Measurements from ENCODE around the gene S100A4. TPM values are rescaled to one million over a fixed set of nuclear protein-coding genes. Genes with fewer than 3 reads are reported as not detected.
"Not testable (repeated sequence)": the region's sequence is repeated elsewhere in the genome, so short reads cannot be mapped to it uniquely, and the experiment has no call there.

The S100A4 gene
- total RNA-seq, 1 donor from 2014 or later: 258 TPM

- ATAC-seq (no peak), DNase-seq (ENCODE audit: low spot score) (no peak)
- intact Hi-C loops (cut with DNase I): loop anchor here (5.0 kb wide), 1 partner anchor 37 kb away; no protein-coding TSS in a partner anchor
Measured at GRCh38 chr1:153569465-153569864, 23.9 kb upstream of the S100A4 start.

DNA sequence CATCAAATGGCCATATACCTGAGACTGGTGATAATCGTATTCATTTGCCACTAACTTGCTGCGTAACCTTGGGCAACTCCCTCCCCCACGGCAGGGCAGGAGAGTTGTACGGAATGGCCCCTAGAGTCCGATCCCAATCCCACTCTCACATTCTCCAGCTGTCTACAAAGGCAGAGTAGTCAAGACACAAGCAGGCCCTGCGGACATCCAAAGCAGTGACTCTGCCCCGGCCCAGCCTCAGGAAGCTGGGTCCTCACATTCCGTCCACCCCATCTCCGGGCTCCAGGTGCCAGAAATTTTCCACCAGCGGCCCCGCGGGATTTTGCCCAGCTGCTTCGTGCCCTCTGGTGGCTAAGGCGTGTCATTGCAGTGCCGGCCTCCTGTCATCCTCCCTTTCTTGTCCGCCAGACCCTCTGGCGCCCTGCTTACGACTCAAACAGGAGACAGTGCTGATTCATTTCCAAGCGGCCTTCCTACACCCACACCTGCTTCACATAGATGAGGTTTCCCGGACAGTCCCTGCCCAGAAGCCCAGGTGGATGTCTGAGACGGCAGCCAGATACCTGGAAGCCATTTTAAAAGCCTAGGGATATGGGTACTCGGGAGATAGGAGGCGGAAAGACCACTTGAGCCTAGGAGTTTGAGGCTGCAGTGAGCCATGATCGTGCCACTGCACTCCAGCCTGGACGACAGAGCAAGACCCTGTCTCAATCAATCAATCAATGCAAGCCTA, 22.9 kb upstream of the S100A4 start:
- DNase-seq (ENCODE audit: low spot score) (peak; percentile 96), ATAC-seq (peak; percentile 60)
- intact Hi-C loops (cut with DNase I): loop anchor here (5.0 kb wide), 1 partner anchor 36 kb away; no protein-coding TSS in a partner anchor

DNA sequence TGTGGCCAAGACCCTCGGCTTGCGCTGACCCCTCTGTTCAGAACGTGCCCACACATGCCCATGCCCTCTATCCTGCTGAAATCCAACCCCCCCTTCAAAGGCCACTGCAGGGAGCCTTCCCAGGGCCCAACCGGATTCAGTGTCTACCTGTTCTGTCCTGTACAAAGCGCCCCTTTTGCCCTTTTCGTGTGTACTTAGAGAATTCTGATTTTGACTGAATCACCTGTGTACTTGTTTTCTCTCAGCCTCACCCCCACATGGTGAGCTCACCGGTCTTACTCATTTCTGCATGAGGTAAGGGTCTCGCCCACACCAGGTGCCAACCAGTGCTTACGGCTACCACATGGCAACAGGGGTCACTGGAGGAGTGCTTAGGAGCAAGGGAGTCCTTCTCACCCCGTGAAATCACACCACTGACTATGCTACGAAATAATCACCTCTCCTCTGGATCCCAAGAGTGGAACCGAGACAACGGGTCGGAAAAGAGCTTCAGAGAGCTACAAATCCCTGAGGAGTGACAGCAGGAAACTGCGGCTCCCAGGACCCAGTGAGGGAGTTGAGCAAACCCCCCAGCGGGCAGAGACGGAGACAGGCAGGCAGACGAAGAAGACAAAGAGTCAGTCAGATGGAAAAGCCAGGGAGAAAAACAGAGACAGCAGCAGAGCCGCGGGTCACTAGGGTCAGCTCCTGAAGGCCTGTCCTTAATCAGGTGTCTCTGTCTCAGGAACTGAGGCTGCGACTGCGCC, 22.2 kb upstream of the S100A4 start:
- intact Hi-C loops (cut with DNase I): loop anchor here (5.0 kb wide), 1 partner anchor 35 kb away; no protein-coding TSS in a partner anchor
- ATAC-seq (no peak), DNase-seq (ENCODE audit: low spot score) (peak; percentile 58)

DNA sequence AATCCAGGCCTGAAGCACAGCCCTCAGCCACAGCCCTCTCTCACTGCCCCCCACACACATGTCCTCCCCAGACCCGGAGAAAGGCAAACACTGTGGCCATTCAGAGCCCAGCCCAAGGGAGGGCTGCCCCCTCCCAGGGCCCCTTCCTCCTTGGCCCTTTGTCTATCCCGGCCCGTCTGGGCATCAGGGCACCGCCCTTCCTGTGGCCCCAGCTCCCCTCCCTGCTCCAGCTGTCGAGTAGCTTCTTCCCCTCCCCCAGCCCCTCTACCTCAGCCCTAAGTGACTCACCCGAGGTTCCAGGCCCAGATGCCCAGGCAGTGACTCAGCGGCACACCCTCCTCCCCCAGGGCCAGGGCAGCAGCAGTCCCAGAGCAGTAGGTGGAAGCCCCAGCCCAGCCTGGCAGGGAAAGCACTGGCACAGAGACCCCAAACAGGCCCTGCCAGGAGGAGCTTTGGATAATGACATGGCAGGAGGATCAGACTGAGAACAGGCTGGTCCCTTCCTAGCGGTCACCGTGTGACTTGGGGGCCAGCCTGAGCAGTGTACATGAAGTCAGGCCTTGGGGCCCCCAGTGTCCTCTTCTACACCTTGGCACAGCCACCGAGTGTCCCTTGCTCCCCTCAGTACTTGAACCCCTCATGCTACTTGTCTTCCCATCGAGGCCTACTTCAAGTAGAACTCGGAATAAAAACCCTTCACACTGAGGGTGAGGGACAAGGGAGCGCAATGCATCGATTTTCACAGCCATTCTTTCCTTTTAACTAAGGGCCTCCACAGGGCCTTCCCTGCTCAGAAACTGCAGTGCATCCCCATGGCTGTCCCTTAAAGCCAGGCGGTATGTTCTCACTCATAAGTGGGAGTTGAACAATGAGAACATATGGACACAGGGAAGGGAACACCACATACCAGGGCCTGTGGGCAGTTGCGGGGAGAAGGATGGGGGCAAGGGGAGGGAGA, 21.1 kb upstream of the S100A4 start:
- intact Hi-C loops (cut with DNase I): loop anchor here (5.0 kb wide), 1 partner anchor 34 kb away; no protein-coding TSS in a partner anchor
- ATAC-seq (peak; percentile 88), DNase-seq (ENCODE audit: low spot score) (peak; percentile 90)

DNA sequence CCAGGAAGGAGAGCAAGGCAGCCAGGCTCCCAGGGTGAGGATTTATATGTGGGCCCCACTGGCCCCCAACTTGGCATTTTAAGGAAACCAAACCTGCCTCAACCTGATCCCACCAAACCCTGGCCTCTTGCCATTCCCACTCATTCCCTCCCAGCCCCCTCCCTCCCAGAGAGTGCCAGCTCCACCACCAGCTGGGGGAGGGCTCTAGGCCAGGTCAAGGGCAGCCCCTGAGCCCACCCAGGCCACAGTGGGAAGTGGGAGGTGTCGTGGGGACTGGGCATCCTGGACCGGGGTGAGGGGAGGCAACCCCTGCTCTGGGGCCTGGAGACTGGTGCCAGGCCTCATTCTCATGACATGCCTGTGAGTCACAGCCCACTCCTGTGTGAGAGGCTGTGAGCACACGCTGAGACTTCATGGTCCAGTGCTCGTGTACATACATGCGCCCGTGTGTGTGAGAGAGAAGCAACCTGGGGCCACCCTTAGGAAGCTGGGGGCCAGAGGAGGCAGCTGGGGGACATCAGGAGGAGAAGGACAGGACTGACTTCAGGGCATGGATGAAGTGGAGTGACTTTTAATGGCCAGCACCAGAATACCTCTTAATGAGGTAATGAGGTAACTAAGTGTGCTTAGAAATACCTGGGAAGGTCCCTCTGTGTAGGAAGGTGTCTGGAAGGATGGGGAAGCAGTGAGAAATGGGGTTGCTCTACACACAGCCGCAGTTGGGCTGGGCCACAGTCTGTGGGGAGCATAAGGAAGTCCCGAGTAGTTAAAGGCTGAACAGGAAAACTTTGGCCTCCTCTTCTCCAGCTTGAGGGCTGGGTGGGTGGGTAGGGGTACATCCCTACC, 20.1 kb upstream of the S100A4 start, which contains the start of gene S100A2:
Gene S100A2 (minus strand): TSS at position 316 of the 846 bp plus-strand sequence. CDS start 1,967 bp downstream, outside the sequence.
- DNase-seq (ENCODE audit: low spot score) (peak; percentile 67), ATAC-seq (peak; percentile 31)
- intact Hi-C loops (cut with DNase I): loop anchor here (5.0 kb wide), 1 partner anchor 33 kb away; no protein-coding TSS in a partner anchor

DNA sequence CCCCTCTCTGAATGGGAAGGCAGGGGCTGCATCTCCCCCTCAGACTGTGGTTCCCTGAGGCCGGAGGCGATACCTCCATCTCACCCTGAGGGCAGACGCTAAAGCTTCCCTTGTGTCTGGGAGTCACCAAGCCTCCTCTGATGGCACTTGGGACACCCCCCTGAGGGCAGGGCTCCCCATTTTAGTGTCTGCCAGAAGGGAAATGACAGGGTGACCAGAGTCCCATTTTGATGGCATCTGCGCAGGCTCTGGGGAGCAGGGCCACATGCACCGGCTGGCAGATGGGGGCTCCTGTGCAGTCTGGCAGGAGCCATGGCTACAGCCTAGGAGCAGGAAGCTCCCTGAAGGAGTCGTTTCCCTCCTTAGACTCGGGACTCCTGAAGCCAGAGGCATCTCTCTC, 18.4 kb upstream of the S100A4 start:
- ATAC-seq: no peak
- intact Hi-C loops (cut with DNase I): no loop called here
- peak; percentile 46 for DNase-seq (ENCODE audit: low spot score)

DNA sequence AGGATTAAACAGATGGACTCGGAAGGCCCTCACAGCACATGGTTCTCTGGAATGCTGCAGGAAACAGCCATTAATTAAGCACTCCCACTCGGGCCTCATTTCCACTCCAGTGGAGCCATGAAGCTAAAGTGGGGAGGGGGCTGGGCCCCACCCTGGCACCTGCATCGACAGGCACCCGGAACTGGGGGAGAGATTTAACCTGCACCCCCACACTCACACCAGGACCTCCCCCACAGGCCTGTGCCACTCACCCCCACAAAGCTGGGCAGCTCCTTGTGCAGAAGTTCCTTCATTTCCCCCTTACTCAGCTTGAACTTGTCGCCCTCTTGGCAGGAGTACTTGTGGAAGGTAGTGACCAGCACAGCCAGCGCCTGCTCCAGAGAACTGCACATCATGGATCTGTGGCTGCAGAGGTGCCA, 17.9 kb upstream of the S100A4 start:
- intact Hi-C loops (cut with DNase I): no loop called here
- peak; percentile 48 for DNase-seq (ENCODE audit: low spot score)
- ATAC-seq: no peak

DNA sequence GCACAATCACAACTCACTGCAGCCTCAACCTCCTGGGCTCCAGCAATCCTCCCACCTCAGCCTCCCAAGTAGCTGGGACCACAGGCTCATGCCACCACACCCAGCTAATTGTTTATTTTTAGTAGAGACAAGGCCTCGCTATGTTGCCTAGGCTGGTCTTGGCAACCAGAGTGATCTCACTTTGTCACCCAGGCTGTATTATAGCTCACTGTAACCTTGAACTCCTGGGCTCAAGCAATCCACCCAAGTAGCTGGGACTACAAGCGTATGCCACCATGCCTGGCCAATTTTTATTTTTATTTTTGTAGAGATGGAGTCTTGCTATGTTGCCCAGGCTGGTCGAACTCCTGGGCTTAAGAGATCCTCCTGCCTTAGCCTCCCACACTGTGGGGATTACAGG, 16.4 kb upstream of the S100A4 start:
- DNase-seq (ENCODE audit: low spot score); ATAC-seq; intact Hi-C loops (cut with DNase I): not testable (repeated sequence)

GRCh38 chr1:153561466-153561985, 15.9 kb upstream of the S100A4 start:
- no peak for ATAC-seq
- DNase-seq (ENCODE audit: low spot score): peak; percentile 23
- intact Hi-C loops (cut with DNase I): no loop called here

DNA sequence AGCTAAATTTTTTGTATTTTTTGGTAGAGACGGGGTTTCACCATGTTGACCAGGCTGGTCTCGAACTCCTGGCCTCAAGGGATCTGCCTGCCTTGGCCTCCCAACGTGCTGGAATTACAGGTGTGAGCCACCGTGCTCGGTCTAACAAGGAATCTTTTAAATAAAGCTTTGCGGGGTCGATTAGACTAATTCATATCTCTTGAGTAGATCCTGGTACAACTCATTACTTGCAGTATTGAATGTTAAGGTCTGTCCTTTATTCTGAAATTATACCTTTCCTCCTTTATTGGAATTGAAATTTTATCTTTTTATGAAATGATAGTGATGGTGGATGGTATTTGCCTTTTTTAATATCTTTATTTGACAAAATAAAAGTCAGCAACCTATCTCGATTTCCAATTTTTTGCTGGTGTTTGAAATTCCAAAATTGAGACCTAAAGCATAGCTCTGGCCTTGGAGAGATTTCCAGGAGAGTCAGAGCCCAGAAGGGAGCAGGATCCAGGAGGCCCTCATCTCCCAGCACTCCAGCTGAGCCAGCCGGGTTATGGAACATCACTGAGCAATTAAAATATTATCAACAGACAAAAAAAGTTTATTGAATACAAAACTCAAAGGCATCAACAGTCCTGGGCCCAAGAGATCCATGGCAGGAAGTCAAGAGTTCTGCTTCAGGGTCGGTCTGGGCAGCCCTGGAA, 15.3 kb upstream of the S100A4 start:
- intact Hi-C loops (cut with DNase I): no loop called here
- no peak for ATAC-seq
- peak; percentile 42 for DNase-seq (ENCODE audit: low spot score)

DNA sequence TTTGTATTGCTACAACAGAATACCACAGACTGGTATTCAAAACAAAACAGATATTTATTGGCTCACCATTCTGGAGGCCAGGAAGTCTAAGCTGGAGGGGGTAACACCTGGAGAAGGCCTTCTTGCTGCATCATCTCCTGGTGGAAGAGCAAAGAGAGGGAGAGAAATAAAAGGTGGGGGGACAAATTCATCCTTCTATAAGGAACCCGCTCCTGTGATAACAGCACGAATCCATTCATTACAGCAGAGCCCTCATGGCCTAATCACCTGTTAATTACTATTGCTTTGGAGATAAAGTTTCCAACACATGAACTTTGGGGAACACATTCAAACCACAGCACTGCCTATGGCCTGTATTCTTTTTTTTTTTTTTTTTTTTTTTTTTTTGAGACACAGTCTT, 14.6 kb upstream of the S100A4 start:
- ATAC-seq (no peak), DNase-seq (ENCODE audit: low spot score) (no peak)
- intact Hi-C loops (cut with DNase I): no loop called here

DNA sequence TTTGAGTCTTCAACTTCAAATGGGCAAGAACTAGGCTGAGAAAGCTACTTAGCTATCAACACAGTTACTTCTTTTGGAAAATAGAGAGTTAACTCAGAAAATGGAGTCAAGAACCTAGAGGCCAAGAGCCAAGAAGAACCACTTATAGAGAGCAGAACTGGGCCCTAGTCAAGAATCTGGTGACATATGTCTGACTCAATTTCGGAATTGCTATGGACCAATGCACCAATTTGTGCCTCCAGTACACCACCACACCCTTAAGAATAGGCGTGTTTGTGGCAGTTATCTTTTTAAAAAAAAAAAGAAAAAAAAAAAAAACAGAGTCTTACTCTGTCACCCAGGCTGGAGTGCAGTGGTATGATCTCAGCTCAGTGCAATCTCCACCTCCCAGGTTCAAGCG, 12.3 kb upstream of the S100A4 start:
- intact Hi-C loops (cut with DNase I): no loop called here

DNA sequence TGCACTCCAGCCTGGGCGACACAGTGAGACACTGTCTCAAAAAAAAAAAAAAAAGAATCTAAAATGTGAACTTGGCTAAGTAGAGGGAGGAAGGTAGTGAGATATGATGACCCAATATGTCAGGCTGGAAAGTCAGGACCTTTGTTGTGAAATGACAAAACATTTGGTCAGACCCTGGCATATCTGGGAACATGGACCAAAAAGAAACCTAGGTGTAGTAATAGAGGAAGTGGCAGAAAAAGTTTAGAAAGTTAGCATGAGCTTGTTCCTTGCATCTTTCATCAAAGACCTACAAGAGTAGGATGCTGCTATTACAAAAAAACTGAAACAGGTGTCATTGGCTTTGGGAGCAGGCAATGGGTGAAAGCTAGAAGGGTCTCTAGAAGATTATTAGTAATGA, 10.7 kb upstream of the S100A4 start:
- intact Hi-C loops (cut with DNase I): no loop called here
- DNase-seq (ENCODE audit: low spot score): no peak
- no peak for ATAC-seq

More for the DNA sequence above, 12.3 kb upstream of the S100A4 start:
- ATAC-seq: no peak
- no peak for DNase-seq (ENCODE audit: low spot score)

DNA sequence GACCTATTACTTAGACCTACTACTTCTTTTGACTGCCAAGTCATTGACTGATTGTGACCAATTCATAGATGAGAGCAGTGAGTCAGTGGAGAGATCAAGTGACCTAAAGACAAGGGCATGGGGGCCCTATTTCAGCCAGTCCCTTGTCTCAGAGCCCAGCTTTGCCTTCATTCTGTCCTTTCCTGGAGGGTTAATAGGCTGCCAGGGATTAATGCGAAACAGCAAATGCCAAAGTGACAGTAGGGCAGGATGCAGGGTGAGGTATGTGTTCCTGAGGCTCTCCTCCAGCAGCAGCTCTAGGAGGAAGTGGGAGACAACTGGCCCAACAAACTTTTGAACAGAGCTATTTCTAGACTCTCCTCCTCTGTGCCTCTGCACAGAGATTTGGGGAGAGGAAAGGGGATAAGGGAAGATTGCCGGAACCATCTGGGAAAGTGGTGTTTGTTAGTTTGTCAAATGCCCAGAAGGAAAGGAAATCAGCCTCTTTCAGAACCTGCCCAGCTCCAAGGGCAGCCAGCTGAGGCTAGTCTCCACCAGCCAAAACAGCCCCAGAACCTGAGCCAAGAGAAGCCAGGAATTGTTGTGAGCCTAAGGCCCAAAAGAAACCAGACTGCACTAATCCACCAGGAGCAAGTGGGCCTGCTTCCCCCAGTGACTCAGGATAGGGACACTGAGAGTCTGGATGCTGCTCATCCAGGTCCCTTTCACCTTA, 8.4 kb upstream of the S100A4 start:
- peak; percentile 49 for DNase-seq (ENCODE audit: low spot score)
- no peak for ATAC-seq
- intact Hi-C loops (cut with DNase I): no loop called here

- DNase-seq (ENCODE audit: low spot score): peak; percentile 34
- intact Hi-C loops (cut with DNase I): no loop called here
- no peak for ATAC-seq
Measured at GRCh38 chr1:153553096-153553495, 7.5 kb upstream of the S100A4 start.

- intact Hi-C loops (cut with DNase I): no loop called here
- DNase-seq (ENCODE audit: low spot score) (peak; percentile 45), ATAC-seq (no peak)
Measured at GRCh38 chr1:153552335-153552734, 6.7 kb upstream of the S100A4 start.
